GM12891 (cell line): Measurements from ENCODE around the gene UVSSA.

Experiments
- POLR2A ChIP-seq: IDR thresholded peaks from 2 replicates; pipeline ENCODE4 v1.6.1; 2011; ENCODE audit warnings: low read depth, low read length, control low read depth
- POLR2AphosphoS5 ChIP-seq: IDR thresholded peaks from 2 replicates; pipeline ENCODE4 v1.6.1; 2011; ENCODE audit warnings: low read depth, low read length, control low read depth
- POU2F2 ChIP-seq: IDR thresholded peaks from 2 replicates; pipeline ENCODE4 v1.6.1; 2011; ENCODE audit warnings: low read depth, mild to moderate bottlenecking, control low read depth, low read length, moderate library complexity
- TAF1 ChIP-seq: IDR thresholded peaks from 2 replicates; pipeline ENCODE4 v1.6.1; 2011; ENCODE audit warnings: low read depth, low read length, control low read depth

GRCh38 chr4:1340181-1340747 lies 6.7 kb upstream of the UVSSA start:
- TF ChIP-seq POLR2AphosphoS5 (no peak), POLR2A (no peak), POU2F2 (no peak), TAF1 (no peak)
